K562 (cell line): ENCODE data around the gene ZFAND6. TPM values are rescaled to one million over a fixed set of nuclear protein-coding genes. Genes with fewer than 3 reads are reported as not detected.

ENCODE experiments used
- ATF1 ChIP-seq, 2 experiments: fragments of 450-650 bp in 1 of 2; IDR thresholded peaks; 2 replicates each; pipeline ENCODE4 v1.6.1; 2016; ENCODE audit warnings: missing compliant biosample characterization in 1 of 2, missing genetic modification characterization in 1 of 2
- CBX5 ChIP-seq: IDR thresholded peaks from 2 replicates; pipeline ENCODE4 v1.6.1; 2014; ENCODE audit warnings: low read depth, borderline replicate concordance
- CEBPG ChIP-seq, 3 experiments: fragments of 200-800 bp in 1 of 3; sonication (Bioruptor generic) in 1 of 3; sonication (generic) in 1 of 3; formaldehyde crosslinking in 1 of 3; IDR thresholded peaks in 2 of 3; conservative IDR thresholded peaks in 1 of 3; 2 replicates each; pipeline versions ENCODE4 v1.6.1 to v1.8.0; 2016 to 2022; ENCODE audit warnings: missing compliant biosample characterization in 2 of 3, missing genetic modification characterization in 2 of 3, mild to moderate bottlenecking in 1 of 3, missing genetic modification reagents in 1 of 3
- FOXJ3 ChIP-seq: sonication (generic); formaldehyde crosslinking; IDR thresholded peaks from 2 replicates; pipeline ENCODE4 v1.4.0; 2020; ENCODE audit warnings: mild to moderate bottlenecking, missing genetic modification reagents
- HDGF ChIP-seq: fragments of 450-650 bp; IDR thresholded peaks from 2 replicates; pipeline ENCODE4 v1.6.1; 2016
- HNRNPL ChIP-seq: fragments of 200-400 bp; formaldehyde crosslinking; IDR thresholded peaks from 2 replicates; pipeline ENCODE4 v1.6.1; 2017; ENCODE audit warnings: low read depth, mild to moderate bottlenecking, low read length
- NCOA1 ChIP-seq: fragments of 450-650 bp; IDR thresholded peaks from 2 replicates; pipeline ENCODE4 v1.6.1; 2016; ENCODE audit warnings: low read depth
- POLR3G ChIP-seq: IDR thresholded peaks from 2 replicates; pipeline ENCODE4 v1.6.1; 2011; ENCODE audit not compliant: insufficient read length, insufficient replicate concordance; ENCODE audit errors: extremely low read depth
- RBFOX2 ChIP-seq: fragments of 200-400 bp; formaldehyde crosslinking; IDR thresholded peaks from 2 replicates; pipeline ENCODE4 v1.6.1; 2017; ENCODE audit warnings: low read depth, mild to moderate bottlenecking, low read length, moderate library complexity
- RUNX1 ChIP-seq: sonication (generic); IDR thresholded peaks from 2 replicates; pipeline ENCODE4 v1.6.1; 2016; ENCODE audit warnings: antibody characterized with exemption, low read depth
- ZNF143 ChIP-seq: sonication (generic); formaldehyde crosslinking; IDR thresholded peaks from 2 replicates; pipeline ENCODE4 v1.9.0; 2022; ENCODE audit warnings: mild to moderate bottlenecking, missing genetic modification reagents
- ZNF175 ChIP-seq: fragments of 200-800 bp; sonication (Bioruptor generic); IDR thresholded peaks from 2 replicates; pipeline ENCODE4 v1.6.1; 2016; ENCODE audit warnings: low read depth, mild to moderate bottlenecking, missing genetic modification characterization, missing compliant biosample characterization
- ZNF184 ChIP-seq: sonication (generic); formaldehyde crosslinking; IDR thresholded peaks from 2 replicates; pipeline ENCODE4 v1.5.0; 2020; ENCODE audit warnings: missing genetic modification reagents
- ZNF24 ChIP-seq: fragments of 450-650 bp; IDR thresholded peaks from 2 replicates; pipeline ENCODE4 v1.6.1; 2016
- ZNF324 ChIP-seq: fragments of 250-450 bp; sonication (Bioruptor Pico); IDR thresholded peaks from 2 replicates; pipeline ENCODE4 v1.4.0; 2020; ENCODE audit warnings: mild to moderate bottlenecking
- polyA plus RNA-seq, 8 experiments: library from polyadenylated mRNA; depleted of rRNA in 4 of 8; stranded (reverse) in 5 of 8; unstranded in 3 of 8; fragments of >200 nt; fragmentation: Nextera tagmentation in 2 of 8; fragmentation: Illumina TruSeq in 1 of 8; extraction: Ambion mirVana in 2 of 8; extraction: Trizol in 1 of 8; gene quantifications; 2 replicates each; pipeline versions ENCODE4 v1.2.1 to v1.2.3, GENCODE V29; 2011 to 2014; ENCODE audit warnings: inconsistent platforms in 1 of 8, missing spikeins in 1 of 8
- total RNA-seq, 7 experiments: library from RNA; depleted of rRNA in 6 of 7; stranded (reverse); fragments of >200 nt in 6 of 7; fragmentation: Illumina TruSeq in 2 of 7; extraction: Trizol in 2 of 7; gene quantifications; 2 replicates each; pipeline versions ENCODE4 v1.2.1 to v1.2.3, GENCODE V29; 2011 to 2021; ENCODE audit warnings: low replicate concordance in 1 of 7
- TF ChIP-seq, protein P1 (sequence below): fragments of 250-450 bp; sonication (Bioruptor Pico); IDR thresholded peaks from 2 replicates; pipeline ENCODE4 v1.8.0; 2021; ENCODE audit warnings: mild to moderate bottlenecking, moderate library complexity
- TF ChIP-seq, protein P2 (sequence below): fragments of 250-450 bp; sonication (Bioruptor Pico); IDR thresholded peaks from 2 replicates; pipeline ENCODE4 v1.9.0; 2021; ENCODE audit warnings: mild to moderate bottlenecking, inconsistent platforms
- TF ChIP-seq, protein P3 (sequence below): IDR thresholded peaks from 2 replicates; pipeline ENCODE4 v1.6.1; 2014; ENCODE audit warnings: antibody characterized with exemption
- TF ChIP-seq, protein P4 (sequence below): fragments of 200-800 bp; sonication (Bioruptor generic); IDR thresholded peaks from 2 replicates; pipeline ENCODE4 v1.6.1; 2017; ENCODE audit warnings: missing genetic modification characterization, missing compliant biosample characterization

Gene ZFAND6
- total and polyA plus RNA-seq, 9 of the 15 experiments (the other 6 are each of a cell fraction or from before 2014, with no cell fraction given), result 53.9 to 206 (median 88.9) TPM

DNA sequence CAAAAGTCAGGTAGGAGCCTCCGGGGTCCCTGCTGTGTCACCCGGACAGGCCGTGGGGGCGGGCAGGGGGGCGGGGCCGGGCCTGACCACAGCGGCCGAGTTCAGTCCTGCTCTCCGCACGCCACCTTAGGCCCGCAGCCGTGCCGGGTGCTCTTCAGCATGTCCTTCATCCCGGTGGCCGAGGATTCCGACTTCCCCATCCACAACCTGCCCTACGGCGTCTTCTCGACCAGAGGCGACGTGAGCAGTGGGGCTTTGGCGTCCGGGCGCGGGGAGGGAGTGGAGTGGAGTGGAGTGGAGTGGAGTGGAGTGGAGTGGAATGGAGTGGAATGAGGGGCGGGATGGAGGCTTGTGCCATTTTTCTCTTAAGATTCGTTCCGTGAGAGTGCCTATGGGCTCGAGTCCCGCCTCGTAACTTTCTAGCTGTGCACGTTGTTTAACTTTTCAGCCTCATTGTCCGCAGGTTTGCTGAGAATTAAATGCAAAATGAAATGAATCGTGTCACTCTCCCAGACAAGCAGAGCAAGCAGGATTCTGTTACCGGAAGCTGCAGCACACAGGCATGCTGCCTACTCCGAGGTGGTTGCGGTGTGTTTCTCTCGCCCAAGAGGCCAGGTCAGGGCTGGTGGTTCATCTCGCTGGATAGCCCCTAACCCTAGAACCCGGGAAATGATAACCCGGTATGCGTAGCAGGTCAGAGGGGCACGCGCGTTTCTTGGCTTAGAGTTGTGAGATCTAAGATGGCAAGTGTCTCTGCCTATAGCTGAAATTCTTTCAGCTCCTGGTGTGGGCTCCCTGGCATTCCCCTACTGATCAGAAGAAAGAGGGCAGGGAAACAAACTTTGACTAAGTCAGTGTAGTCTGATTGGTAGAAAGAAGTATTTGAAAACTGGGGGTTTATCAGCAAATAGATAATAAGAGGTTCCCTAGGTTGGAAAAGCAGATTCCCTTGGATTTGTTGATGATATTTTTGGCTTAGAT, 93.7 kb downstream of the ZFAND6 start, which contains the start of gene FAH (continued):
- TF ChIP-seq, protein P1, sequence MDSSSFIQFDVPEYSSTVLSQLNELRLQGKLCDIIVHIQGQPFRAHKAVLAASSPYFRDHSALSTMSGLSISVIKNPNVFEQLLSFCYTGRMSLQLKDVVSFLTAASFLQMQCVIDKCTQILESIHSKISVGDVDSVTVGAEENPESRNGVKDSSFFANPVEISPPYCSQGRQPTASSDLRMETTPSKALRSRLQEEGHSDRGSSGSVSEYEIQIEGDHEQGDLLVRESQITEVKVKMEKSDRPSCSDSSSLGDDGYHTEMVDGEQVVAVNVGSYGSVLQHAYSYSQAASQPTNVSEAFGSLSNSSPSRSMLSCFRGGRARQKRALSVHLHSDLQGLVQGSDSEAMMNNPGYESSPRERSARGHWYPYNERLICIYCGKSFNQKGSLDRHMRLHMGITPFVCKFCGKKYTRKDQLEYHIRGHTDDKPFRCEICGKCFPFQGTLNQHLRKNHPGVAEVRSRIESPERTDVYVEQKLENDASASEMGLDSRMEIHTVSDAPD (CRISPR knock-in tag), result no peak
- TF ChIP-seq, protein P2, sequence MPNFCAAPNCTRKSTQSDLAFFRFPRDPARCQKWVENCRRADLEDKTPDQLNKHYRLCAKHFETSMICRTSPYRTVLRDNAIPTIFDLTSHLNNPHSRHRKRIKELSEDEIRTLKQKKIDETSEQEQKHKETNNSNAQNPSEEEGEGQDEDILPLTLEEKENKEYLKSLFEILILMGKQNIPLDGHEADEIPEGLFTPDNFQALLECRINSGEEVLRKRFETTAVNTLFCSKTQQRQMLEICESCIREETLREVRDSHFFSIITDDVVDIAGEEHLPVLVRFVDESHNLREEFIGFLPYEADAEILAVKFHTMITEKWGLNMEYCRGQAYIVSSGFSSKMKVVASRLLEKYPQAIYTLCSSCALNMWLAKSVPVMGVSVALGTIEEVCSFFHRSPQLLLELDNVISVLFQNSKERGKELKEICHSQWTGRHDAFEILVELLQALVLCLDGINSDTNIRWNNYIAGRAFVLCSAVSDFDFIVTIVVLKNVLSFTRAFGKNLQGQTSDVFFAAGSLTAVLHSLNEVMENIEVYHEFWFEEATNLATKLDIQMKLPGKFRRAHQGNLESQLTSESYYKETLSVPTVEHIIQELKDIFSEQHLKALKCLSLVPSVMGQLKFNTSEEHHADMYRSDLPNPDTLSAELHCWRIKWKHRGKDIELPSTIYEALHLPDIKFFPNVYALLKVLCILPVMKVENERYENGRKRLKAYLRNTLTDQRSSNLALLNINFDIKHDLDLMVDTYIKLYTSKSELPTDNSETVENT, result 0 out of 2 replicates have a peak, but pooled peaks have one; percentile 59
- TF ChIP-seq ZNF184 (no peak), ZNF324 (CRISPR knock-in tag) (no peak), ZNF175 (CRISPR knock-in tag) (no peak), FOXJ3 (no peak), NCOA1 (no peak), ATF1 (CRISPR knock-in tag; IDR thresholded peaks at IDR 0.05) (no peak), ATF1 (tag; IDR thresholded peaks at IDR 0.05) (0 out of 2 replicates have a peak, but pooled peaks have one; percentile 17), RBFOX2 (peak; percentile 74), ZNF24 (no peak), CBX5 (no peak), HNRNPL (no peak), CEBPG (CRISPR knock-in tag; IDR thresholded peaks at IDR 0.05) (no peak), CEBPG (tag; conservative IDR thresholded peaks at IDR 0.05 in 1 of 2, IDR thresholded peaks at IDR 0.05 in 1 of 2) (no peak), RUNX1 (no peak), POLR3G (no peak), HDGF (no peak), ZNF143 (no peak)
- TF ChIP-seq, protein P3, sequence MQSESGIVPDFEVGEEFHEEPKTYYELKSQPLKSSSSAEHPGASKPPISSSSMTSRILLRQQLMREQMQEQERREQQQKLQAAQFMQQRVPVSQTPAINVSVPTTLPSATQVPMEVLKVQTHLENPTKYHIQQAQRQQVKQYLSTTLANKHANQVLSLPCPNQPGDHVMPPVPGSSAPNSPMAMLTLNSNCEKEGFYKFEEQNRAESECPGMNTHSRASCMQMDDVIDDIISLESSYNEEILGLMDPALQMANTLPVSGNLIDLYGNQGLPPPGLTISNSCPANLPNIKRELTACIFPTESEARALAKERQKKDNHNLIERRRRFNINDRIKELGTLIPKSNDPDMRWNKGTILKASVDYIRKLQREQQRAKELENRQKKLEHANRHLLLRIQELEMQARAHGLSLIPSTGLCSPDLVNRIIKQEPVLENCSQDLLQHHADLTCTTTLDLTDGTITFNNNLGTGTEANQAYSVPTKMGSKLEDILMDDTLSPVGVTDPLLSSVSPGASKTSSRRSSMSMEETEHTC, result no peak
- TF ChIP-seq, protein P4, sequence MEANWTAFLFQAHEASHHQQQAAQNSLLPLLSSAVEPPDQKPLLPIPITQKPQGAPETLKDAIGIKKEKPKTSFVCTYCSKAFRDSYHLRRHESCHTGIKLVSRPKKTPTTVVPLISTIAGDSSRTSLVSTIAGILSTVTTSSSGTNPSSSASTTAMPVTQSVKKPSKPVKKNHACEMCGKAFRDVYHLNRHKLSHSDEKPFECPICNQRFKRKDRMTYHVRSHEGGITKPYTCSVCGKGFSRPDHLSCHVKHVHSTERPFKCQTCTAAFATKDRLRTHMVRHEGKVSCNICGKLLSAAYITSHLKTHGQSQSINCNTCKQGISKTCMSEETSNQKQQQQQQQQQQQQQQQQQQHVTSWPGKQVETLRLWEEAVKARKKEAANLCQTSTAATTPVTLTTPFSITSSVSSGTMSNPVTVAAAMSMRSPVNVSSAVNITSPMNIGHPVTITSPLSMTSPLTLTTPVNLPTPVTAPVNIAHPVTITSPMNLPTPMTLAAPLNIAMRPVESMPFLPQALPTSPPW (CRISPR knock-in tag), result peak; percentile 84
